ENCODE data around the gene MSI2.
A peak's percentile ranks its signal among the peaks of the same experiment; 100 is the strongest.

The MSI2 gene

DNA sequence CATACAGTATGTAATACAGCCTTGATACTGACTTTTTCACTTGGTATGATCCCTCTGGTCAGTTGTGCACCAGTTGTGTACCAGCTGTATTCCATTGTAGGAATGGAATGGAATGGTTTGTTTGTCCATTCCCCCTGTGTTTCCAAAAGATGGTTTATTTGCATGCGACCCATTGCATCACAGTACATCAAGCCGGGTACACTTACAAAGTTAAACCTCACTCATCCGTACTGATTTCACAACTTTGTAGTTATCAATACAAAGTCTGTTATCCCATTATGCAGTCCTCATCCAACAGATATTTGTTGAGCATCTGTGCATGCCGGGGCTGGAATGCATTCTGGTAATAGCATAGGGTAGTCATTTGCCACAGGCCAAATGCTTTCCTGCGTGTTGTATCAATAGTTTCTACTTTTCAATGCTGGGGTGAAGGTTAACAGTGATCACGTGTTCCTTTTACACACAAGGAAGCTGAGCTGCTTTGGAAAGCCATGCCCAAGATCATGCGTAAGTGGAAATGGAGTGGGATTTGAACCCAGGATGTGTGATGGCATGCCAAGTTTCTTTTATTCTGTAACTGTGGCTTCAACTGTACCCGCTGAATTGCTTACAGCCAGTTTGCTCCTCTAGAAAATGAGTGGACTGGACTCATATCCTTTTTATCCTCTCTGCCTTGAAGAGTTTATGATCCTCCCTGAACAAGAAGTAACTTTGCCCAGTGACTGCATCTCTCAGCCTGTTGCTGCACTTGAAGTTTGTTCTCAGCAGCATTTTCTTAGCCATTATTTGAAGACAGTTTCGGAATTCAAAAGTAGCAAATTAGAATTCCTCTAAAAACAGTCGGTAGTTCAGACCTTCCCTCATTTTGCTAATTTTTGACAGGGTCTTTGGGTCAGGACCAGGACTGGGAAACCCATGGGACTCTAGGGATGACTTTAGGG is 260.2 kb downstream of the MSI2 start:
- H3K27me3 ChIP-seq (ENCODE audit: insufficient read depth, low read depth, severe bottlenecking): no peaks in the 10 kb centered on the region
- no peak overlapping the region for H3K4me3 ChIP-seq (ENCODE audit: low read depth, low read length)
- no peak for TF ChIP-seq CTCF (IDR thresholded peaks at IDR 0.05; ENCODE audit: low read depth, low read length)
- no peaks in the 10 kb centered on the region for H3K36me3 ChIP-seq
- no peaks in the 10 kb centered on the region for H3K9me3 ChIP-seq (ENCODE audit: severe bottlenecking)
- H3K27ac ChIP-seq: peak overlapping the region; percentile 98
- DNase-seq: no peak

DNA sequence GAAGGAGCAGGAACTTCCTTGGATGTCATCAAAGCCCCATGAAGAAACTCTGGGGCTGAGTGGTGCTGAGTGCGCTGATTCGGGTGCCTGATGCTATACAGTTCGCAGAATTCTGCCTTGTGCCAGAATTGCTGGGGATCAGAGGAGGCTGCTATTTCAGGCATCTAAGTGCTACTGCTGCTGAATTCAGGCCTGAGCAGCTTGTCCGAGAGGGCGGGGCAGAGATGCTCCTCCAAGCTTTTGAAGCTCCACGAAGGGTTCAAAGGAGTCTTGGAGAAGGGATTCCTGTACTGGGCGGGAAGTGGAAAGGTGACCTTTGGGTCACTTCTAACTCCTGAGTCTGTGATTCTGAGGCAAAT is 260.9 kb downstream of the MSI2 start:
- Histone ChIP-seq H3K36me3 (no peaks in the 10 kb centered on the region), H3K9me3 (ENCODE audit: severe bottlenecking) (no peaks in the 10 kb centered on the region), H3K27ac (peak overlapping the region; percentile 98), H3K27me3 (ENCODE audit: insufficient read depth, low read depth, severe bottlenecking) (no peaks in the 10 kb centered on the region), H3K4me3 (ENCODE audit: low read depth, low read length) (peak overlapping the region; percentile 22)
- no peak for TF ChIP-seq CTCF (IDR thresholded peaks at IDR 0.05; ENCODE audit: low read depth, low read length)
- peak; percentile 78 for DNase-seq

GRCh38 chr17:57517632-57518456 is 261.5 kb downstream of the MSI2 start:
- no peaks in the 10 kb centered on the region for H3K27me3 ChIP-seq (ENCODE audit: insufficient read depth, low read depth, severe bottlenecking)
- peak overlapping the region; percentile 98 for H3K27ac ChIP-seq
- H3K4me3 ChIP-seq (ENCODE audit: low read depth, low read length): peak overlapping the region; percentile 22
- H3K9me3 ChIP-seq (ENCODE audit: severe bottlenecking): no peaks in the 10 kb centered on the region
- peak; percentile 94 for DNase-seq
- no peaks in the 10 kb centered on the region for H3K36me3 ChIP-seq
- no peak for TF ChIP-seq CTCF (IDR thresholded peaks at IDR 0.05; ENCODE audit: low read depth, low read length)

GRCh38 chr17:57518587-57519581 is 262.6 kb downstream of the MSI2 start:
- H3K27ac ChIP-seq: peak overlapping the region; percentile 98

More at GRCh38 chr17:57518587-57519581, 262.6 kb downstream of the MSI2 start:
- peak; percentile 99 for DNase-seq
- no peaks in the 10 kb centered on the region for H3K9me3 ChIP-seq (ENCODE audit: severe bottlenecking)
- H3K4me3 ChIP-seq (ENCODE audit: low read depth, low read length): peak overlapping the region; percentile 11
- H3K36me3 ChIP-seq: no peaks in the 10 kb centered on the region
- H3K27me3 ChIP-seq (ENCODE audit: insufficient read depth, low read depth, severe bottlenecking): no peaks in the 10 kb centered on the region
- no peak for TF ChIP-seq CTCF (IDR thresholded peaks at IDR 0.05; ENCODE audit: low read depth, low read length)
